Left lung (tissue), 10 donors: ENCODE data around the gene LPAR1. TPM values are rescaled to one million over a fixed set of nuclear protein-coding genes. Genes with fewer than 3 reads are reported as not detected.
"Not testable (repeated sequence)": the region's sequence is repeated elsewhere in the genome, so short reads cannot be mapped to it uniquely, and the experiment has no call there.

Experiments used
- ATAC-seq: fragments of 200-7000 bp; cut with Tn5 transposase; one replicate; pipeline ENCODE4 v1.9.1; 2020; ENCODE audit warnings: moderate library complexity
- DNase-seq, 4 donors: peaks; one replicate each; pipeline ENCODE4 v3.0.0-alpha.2; 2013 to 2020
- H3K27ac ChIP-seq, 2 donors: fragments of 200-600 bp; sonication (generic) in 1 of 2; one replicate each; pipeline versions ENCODE4 v1.5.0 to v1.8.0; 2020 to 2021
- H3K27me3 ChIP-seq, 2 donors: fragments of 200-600 bp; sonication (generic) in 1 of 2; one replicate each; pipeline versions ENCODE4 v1.5.0 to v1.8.0; 2020 to 2021
- H3K36me3 ChIP-seq, 2 donors: fragments of 200-600 bp; sonication (generic) in 1 of 2; one replicate each; pipeline versions ENCODE4 v1.5.0 to v1.8.0; 2020 to 2021
- H3K4me1 ChIP-seq, 2 donors: fragments of 200-600 bp; one replicate each; pipeline ENCODE4 v1.8.0; 2021
- H3K4me3 ChIP-seq, 2 donors: fragments of 200-600 bp; sonication (generic) in 1 of 2; one replicate each; pipeline versions ENCODE4 v1.5.0 to v1.8.0; 2020 to 2021; ENCODE audit warnings: mild to moderate bottlenecking in 1 of 2
- H3K9me3 ChIP-seq, 2 donors: fragments of 200-600 bp; sonication (generic) in 1 of 2; one replicate each; pipeline versions ENCODE4 v1.5.0 to v1.8.0; 2020 to 2021
- CTCF ChIP-seq, 2 donors: fragments of 200-600 bp; sonication (generic) in 1 of 2; IDR thresholded peaks; one replicate each; pipeline versions ENCODE4 v1.5.0 to v1.8.0; 2021; ENCODE audit warnings: antibody characterized with exemption in 2 of 2
- intact Hi-C, 2 donors: fragments of 100-400 bp; cut with DNase I; formaldehyde crosslinking; loops; one replicate each; pipeline versions ENCODE4 v1.11.2 to v1.14.2; 2022
- polyA plus RNA-seq, 6 donors: library from polyadenylated mRNA; unstranded; fragments of 120-200 nt; gene quantifications; one replicate each; pipeline ENCODE4 v1.2.1, GENCODE V29; 2013; ENCODE audit not compliant: insufficient read length in 6 of 6
- total RNA-seq, 2 donors: library from RNA; stranded (reverse); fragmentation: NEBNext Ultra II Directional; extraction: Animal tissue kit (Norgen Biotek cat#: 25700); gene quantifications; one replicate each; pipeline ENCODE4 v1.2.1, GENCODE V29; 2021
- donor health status: DM: no; HTN: yes; CAD: no.
- donor health status: DM: no; HTN: no; CAD: no.

The LPAR1 gene
- total and polyA plus RNA-seq, 8 donors: 23.3 to 72.7 (median 60.7) TPM

GRCh38 chr9:110830495-110830894 is 207.8 kb downstream of the LPAR1 start:
- H3K36me3 ChIP-seq: no peaks in the 10 kb centered on the region
- DNase-seq: peak in 1 of 4 donors; percentile 72
- H3K4me1 ChIP-seq: no peaks in the 10 kb centered on the region
- intact Hi-C loops: no loop called here
- no peaks in the 10 kb centered on the region for H3K27me3 ChIP-seq
- H3K27ac ChIP-seq: no peak overlapping the region
- no peak overlapping the region for H3K4me3 ChIP-seq
- ATAC-seq: no peak
- TF ChIP-seq CTCF (IDR thresholded peaks at IDR 0.05): no peak
- no peaks in the 10 kb centered on the region for H3K9me3 ChIP-seq

- H3K27me3 ChIP-seq: no peaks in the 10 kb centered on the region
- H3K36me3 ChIP-seq: no peaks in the 10 kb centered on the region
- H3K27ac ChIP-seq: no peak overlapping the region
- H3K9me3 ChIP-seq: no peaks in the 10 kb centered on the region
- intact Hi-C loops: no loop called here
- TF ChIP-seq CTCF (IDR thresholded peaks at IDR 0.05): no peak
- no peak overlapping the region for H3K4me3 ChIP-seq
- ATAC-seq: peak; percentile 59
- peak in 2 of 4 donors; percentile 68 to 80 for DNase-seq
- H3K4me1 ChIP-seq: no peaks in the 10 kb centered on the region
These were observed 210.0 kb downstream of the LPAR1 start for GRCh38 chr9:110828264-110828663.

GRCh38 chr9:110826400-110826799 is 211.9 kb downstream of the LPAR1 start:
- intact Hi-C loops, H3K27ac ChIP-seq, H3K4me3 ChIP-seq, H3K27me3 ChIP-seq, H3K9me3 ChIP-seq, H3K4me1 ChIP-seq, ATAC-seq, DNase-seq, H3K36me3 ChIP-seq: not testable (repeated sequence)

GRCh38 chr9:110825950-110826349 is 212.3 kb downstream of the LPAR1 start:
- Histone ChIP-seq H3K9me3 (no peaks in the 10 kb centered on the region), H3K4me3 (no peak overlapping the region), H3K27ac (no peak overlapping the region), H3K36me3 (no peaks in the 10 kb centered on the region), H3K4me1 (no peaks in the 10 kb centered on the region), H3K27me3 (no peaks in the 10 kb centered on the region)
- no peak for TF ChIP-seq CTCF (IDR thresholded peaks at IDR 0.05)
- intact Hi-C loops: no loop called here
- DNase-seq: no peak
- peak; percentile 17 for ATAC-seq

GRCh38 chr9:110825129-110825528 is 213.1 kb downstream of the LPAR1 start:
- H3K4me3 ChIP-seq, ATAC-seq, intact Hi-C loops, H3K9me3 ChIP-seq, DNase-seq, H3K27ac ChIP-seq, H3K36me3 ChIP-seq, H3K4me1 ChIP-seq, H3K27me3 ChIP-seq: not testable (repeated sequence)
